Caco-2 (cell line): Measurements from ENCODE around the gene DLGAP5. TPM values are rescaled to one million over a fixed set of nuclear protein-coding genes. Genes with fewer than 3 reads are reported as not detected.
A peak's percentile ranks its signal among the peaks of the same experiment; 100 is the strongest.

Source experiments
- BruUV-seq: library from RNA; stranded (reverse); fragments of 400-500 nt; replicated peaks from 2 replicates; lab custom pipeline; 2021; lab: Mats Ljungman, UMichigan
- CTCF ChIA-PET: fragments of 300-600 bp; sonication (Branson Sonifier 250); formaldehyde crosslinking; loops from one replicate; lab custom pipeline; 2022; ENCODE audit warnings: antibody characterized with exemption; lab: Charles Lee
- POLR2A ChIA-PET: fragments of 300-600 bp; sonication (Branson Sonifier 250); formaldehyde crosslinking; loops from one replicate; lab custom pipeline; 2022; ENCODE audit warnings: antibody characterized with exemption; lab: Charles Lee
- DNase-seq, 2 experiments: peaks; one replicate each; pipeline versions ENCODE4 v3.0.0 to v3.0.0-alpha.2; 2020 to 2022
- H3K27me3 ChIP-seq: replicated peaks from 2 replicates; pipeline ENCODE4 v1.6.0; 2011; ENCODE audit warnings: low read length; ENCODE audit not compliant: control insufficient read depth, insufficient read depth
- H3K36me3 ChIP-seq: 2 replicates; pipeline ENCODE4 v1.5.1; 2011; ENCODE audit warnings: low read length; ENCODE audit not compliant: control insufficient read depth, insufficient read depth
- H3K4me1 ChIP-seq: fragments of 250-450 bp; sonication (Bioruptor Pico); 2 replicates; pipeline ENCODE4 v1.5.1; 2020; ENCODE audit warnings: mild to moderate bottlenecking
- H3K4me3 ChIP-seq: 2 replicates; pipeline ENCODE4 v1.5.1; 2011; ENCODE audit warnings: low read depth, mild to moderate bottlenecking, control low read depth, low read length
- H3K9me3 ChIP-seq: fragments of 250-450 bp; sonication (Bioruptor Pico); 2 replicates; pipeline ENCODE4 v1.5.1; 2020; ENCODE audit warnings: mild to moderate bottlenecking, moderate library complexity
- H3K27ac Mint-ChIP-seq: one replicate; pipeline ENCODE4 v1.8.0; 2022; ENCODE audit warnings: mixed read lengths; ENCODE audit not compliant: unreplicated experiment
- H3K27me3 Mint-ChIP-seq: one replicate; pipeline ENCODE4 v1.8.0; 2022; ENCODE audit warnings: mixed read lengths; ENCODE audit not compliant: insufficient read depth, unreplicated experiment
- H3K36me3 Mint-ChIP-seq: one replicate; pipeline ENCODE4 v1.8.0; 2022; ENCODE audit warnings: mild to moderate bottlenecking, mixed read lengths; ENCODE audit not compliant: insufficient read depth, unreplicated experiment
- H3K4me1 Mint-ChIP-seq: one replicate; pipeline ENCODE4 v1.8.0; 2022; ENCODE audit warnings: low read depth, mixed read lengths; ENCODE audit not compliant: unreplicated experiment
- H3K4me3 Mint-ChIP-seq: one replicate; pipeline ENCODE4 v1.8.0; 2022; ENCODE audit warnings: mild to moderate bottlenecking, moderate library complexity, mixed read lengths; ENCODE audit not compliant: unreplicated experiment
- H3K9me3 Mint-ChIP-seq: one replicate; pipeline ENCODE4 v1.8.0; 2022; ENCODE audit warnings: mixed read lengths; ENCODE audit not compliant: unreplicated experiment
- intact Hi-C: fragments of 100-400 bp; cut with micrococcal nuclease; formaldehyde crosslinking; loops from one replicate; pipeline ENCODE4 v1.10.0; 2022; ENCODE audit not compliant: unreplicated experiment
- total RNA-seq: library from RNA; stranded (reverse); gene quantifications from 2 replicates; pipeline ENCODE4 v1.2.3, GENCODE V29; 2022
- TF ChIP-seq, protein P1 (sequence below), 2 experiments: fragments of 200-600 bp in 1 of 2; IDR thresholded peaks; 1 replicate in 1 of 2; 2 replicates in 1 of 2; pipeline versions ENCODE4 v1.5.1 to v1.8.0; 2011 to 2022; ENCODE audit warnings: antibody characterized with exemption in 1 of 2, control low read depth in 1 of 2, inconsistent platforms in 1 of 2, low read depth in 1 of 2, low read length in 1 of 2, mild to moderate bottlenecking in 1 of 2, moderate library complexity in 1 of 2; ENCODE audit not compliant: insufficient read depth in 1 of 2, severe bottlenecking in 1 of 2, unreplicated experiment in 1 of 2

The DLGAP5 gene
- total RNA-seq, 1 experiment from 2014 or later, result 54.1 TPM

DNA sequence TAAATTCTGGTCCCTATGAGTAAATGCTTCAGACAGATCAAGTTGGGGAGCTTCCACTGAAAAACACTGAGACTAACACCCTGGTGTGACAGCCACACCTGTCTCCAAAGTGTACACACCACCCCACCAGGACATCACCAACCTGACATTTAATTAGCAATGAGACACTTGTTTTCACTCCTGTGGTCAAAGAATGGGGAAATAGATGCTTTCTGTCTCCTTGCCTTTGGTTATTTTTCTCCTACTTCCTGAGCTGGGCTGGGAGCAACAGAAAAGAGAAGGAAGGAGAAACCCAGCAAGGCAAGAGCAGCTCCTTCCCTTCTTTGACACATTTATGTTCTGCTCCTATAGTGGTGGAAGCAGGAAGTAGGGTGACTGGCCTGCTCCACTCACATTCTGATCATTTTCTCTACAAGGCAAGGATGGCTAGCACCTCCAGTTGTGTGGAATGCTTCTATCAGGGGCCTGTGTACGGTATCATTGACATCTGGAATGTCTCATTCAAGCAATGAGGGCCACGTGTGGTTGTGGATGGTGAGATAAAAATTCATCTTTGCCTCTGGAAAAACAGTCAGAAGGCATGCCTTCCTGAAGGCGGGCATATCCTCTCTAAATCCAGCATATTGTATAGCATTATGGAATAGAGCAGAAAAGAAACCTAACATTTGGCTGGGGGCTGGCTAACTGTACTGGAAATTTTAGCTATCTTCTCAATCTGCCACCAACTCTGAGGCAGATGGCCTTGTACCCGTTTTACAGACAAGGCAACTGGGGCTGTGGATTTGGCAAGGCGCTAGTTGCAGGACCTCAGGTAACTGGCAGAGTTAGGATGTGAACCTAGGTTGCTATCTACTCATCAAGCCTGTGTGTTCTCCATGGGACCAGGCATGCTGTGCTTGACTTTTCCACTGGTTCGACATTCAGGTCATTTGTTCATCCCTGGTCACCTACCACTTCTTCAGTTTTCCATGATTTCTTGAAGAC, 87.1 kb downstream of the DLGAP5 start:
- peaks cover 10% of the 10 kb centered on the region for H3K9me3 ChIP-seq
- TF ChIP-seq, protein P1, sequence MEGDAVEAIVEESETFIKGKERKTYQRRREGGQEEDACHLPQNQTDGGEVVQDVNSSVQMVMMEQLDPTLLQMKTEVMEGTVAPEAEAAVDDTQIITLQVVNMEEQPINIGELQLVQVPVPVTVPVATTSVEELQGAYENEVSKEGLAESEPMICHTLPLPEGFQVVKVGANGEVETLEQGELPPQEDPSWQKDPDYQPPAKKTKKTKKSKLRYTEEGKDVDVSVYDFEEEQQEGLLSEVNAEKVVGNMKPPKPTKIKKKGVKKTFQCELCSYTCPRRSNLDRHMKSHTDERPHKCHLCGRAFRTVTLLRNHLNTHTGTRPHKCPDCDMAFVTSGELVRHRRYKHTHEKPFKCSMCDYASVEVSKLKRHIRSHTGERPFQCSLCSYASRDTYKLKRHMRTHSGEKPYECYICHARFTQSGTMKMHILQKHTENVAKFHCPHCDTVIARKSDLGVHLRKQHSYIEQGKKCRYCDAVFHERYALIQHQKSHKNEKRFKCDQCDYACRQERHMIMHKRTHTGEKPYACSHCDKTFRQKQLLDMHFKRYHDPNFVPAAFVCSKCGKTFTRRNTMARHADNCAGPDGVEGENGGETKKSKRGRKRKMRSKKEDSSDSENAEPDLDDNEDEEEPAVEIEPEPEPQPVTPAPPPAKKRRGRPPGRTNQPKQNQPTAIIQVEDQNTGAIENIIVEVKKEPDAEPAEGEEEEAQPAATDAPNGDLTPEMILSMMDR (IDR thresholded peaks at IDR 0.05; ENCODE audit: insufficient read depth in 1 of 2, low read depth in 1 of 2, low read length in 1 of 2, severe bottlenecking in 1 of 2, unreplicated experiment in 1 of 2), result no peak
- H3K27me3 Mint-ChIP-seq, result no peaks in the 10 kb centered on the region
- CTCF ChIA-PET, result interaction anchor here (1.0 to 2.2 kb wide), 6 partner anchors 10 to 77 kb away, joined by 3 to 7 read pairs (median 4); partner anchors contain the start of genes MAPK1IP1L, SOCS4 and WDHD1
- no peak overlapping the region for H3K4me3 ChIP-seq
- H3K4me1 Mint-ChIP-seq, result peaks cover 36% of the 10 kb centered on the region
- H3K9me3 Mint-ChIP-seq, result peaks cover 7% of the 10 kb centered on the region
- peak overlapping the region; percentile 99 for H3K27ac Mint-ChIP-seq
- H3K36me3 Mint-ChIP-seq, result peaks cover 34% of the 10 kb centered on the region
- POLR2A ChIA-PET, result interaction anchor here (0.7 to 2.8 kb wide), 10 partner anchors 12 to 53 kb away, joined by 3 to 54 read pairs (median 9); partner anchors contain the start of genes LGALS3 and MAPK1IP1L
- H3K4me3 Mint-ChIP-seq, result peak overlapping the region; percentile 91
- intact Hi-C loops, result loop anchor here (1.0 to 2.0 kb wide), 5 partner anchors 10 to 27 kb away; partner anchors contain the start of gene LGALS3
- no peak for DNase-seq
- no peaks in the 10 kb centered on the region for H3K27me3 ChIP-seq
- no peaks in the 10 kb centered on the region for H3K36me3 ChIP-seq
- peaks cover 43% of the 10 kb centered on the region for H3K4me1 ChIP-seq
- no TSS peak for BruUV-seq

DNA sequence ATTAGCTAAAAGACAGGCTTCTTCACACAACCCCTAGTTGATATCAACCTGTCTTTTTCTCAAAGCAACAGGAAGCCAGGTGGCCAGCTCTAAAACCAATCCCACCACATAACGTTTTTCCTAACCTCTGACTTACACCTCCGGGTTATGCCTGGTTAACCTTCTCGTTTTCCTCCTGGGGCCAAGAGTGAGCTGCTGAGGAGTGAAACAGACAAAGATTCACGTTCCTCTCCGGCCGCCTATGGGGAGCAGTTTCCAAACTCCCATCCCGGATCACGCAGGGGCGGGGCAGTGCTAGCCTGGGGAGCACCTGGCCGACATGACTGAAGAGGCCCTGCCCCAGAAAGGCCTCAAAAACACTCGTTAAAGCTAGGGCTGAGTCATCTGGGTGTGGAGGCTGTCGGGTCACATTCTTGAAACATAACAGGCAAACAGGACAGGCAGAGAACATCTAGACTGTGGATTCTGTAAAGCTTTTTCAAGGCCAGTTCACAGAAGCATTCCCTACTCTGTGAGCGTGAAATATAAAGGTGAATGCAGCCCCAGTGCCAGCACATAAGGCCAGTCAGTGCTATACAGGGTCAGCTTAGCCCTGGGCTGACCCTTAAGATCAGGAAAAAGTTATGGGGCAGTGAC, 88.3 kb downstream of the DLGAP5 start:
- peak overlapping the region; percentile 99 for H3K27ac Mint-ChIP-seq
- TF ChIP-seq, protein P1 (IDR thresholded peaks at IDR 0.05; ENCODE audit: insufficient read depth in 1 of 2, low read depth in 1 of 2, low read length in 1 of 2, severe bottlenecking in 1 of 2, unreplicated experiment in 1 of 2), result no peak
- Histone ChIP-seq H3K9me3 (peaks cover 10% of the 10 kb centered on the region), H3K4me1 (peaks cover 38% of the 10 kb centered on the region), H3K4me3 (peak overlapping the region; percentile 37), H3K36me3 (no peaks in the 10 kb centered on the region), H3K27me3 (no peaks in the 10 kb centered on the region)
- ChIA-PET CTCF (interaction anchor here (0.6 to 2.2 kb wide), 9 partner anchors 11 to 76 kb away, joined by 3 to 7 read pairs (median 4); partner anchors contain the start of genes LGALS3, MAPK1IP1L, SOCS4 and WDHD1), POLR2A (interaction anchor here (0.7 to 2.8 kb wide), 12 partner anchors 8 to 52 kb away, joined by 3 to 54 read pairs (median 7); partner anchors contain the start of genes LGALS3 and MAPK1IP1L)
- peaks cover 7% of the 10 kb centered on the region for H3K9me3 Mint-ChIP-seq
- peak overlapping the region; percentile 91 for H3K4me3 Mint-ChIP-seq
- peaks cover 34% of the 10 kb centered on the region for H3K4me1 Mint-ChIP-seq
- peak; percentile 96 for DNase-seq
- intact Hi-C loops, result loop anchor here (1.0 to 2.0 kb wide), 5 partner anchors 11 to 26 kb away; partner anchors contain the start of gene LGALS3
- H3K36me3 Mint-ChIP-seq, result peaks cover 34% of the 10 kb centered on the region
- H3K27me3 Mint-ChIP-seq, result no peaks in the 10 kb centered on the region
- BruUV-seq, result no TSS peak
